Measurements from ENCODE around the gene ALKBH7.

ALKBH7 gene

GRCh38 chr19:6402837-6403608, 30.4 kb downstream of the ALKBH7 start:
- H3K36me3 Mint-ChIP-seq (ENCODE audit: low read depth): no peaks in the 10 kb centered on the region
- H3K27me3 Mint-ChIP-seq: no peaks in the 10 kb centered on the region
- H3K4me1 Mint-ChIP-seq (ENCODE audit: low read depth): no peaks in the 10 kb centered on the region
- H3K9me3 Mint-ChIP-seq: no peaks in the 10 kb centered on the region
- no peak overlapping the region for H3K4me3 Mint-ChIP-seq
- H3K27ac Mint-ChIP-seq: no peak overlapping the region
- DNase-seq: no peak

DNA sequence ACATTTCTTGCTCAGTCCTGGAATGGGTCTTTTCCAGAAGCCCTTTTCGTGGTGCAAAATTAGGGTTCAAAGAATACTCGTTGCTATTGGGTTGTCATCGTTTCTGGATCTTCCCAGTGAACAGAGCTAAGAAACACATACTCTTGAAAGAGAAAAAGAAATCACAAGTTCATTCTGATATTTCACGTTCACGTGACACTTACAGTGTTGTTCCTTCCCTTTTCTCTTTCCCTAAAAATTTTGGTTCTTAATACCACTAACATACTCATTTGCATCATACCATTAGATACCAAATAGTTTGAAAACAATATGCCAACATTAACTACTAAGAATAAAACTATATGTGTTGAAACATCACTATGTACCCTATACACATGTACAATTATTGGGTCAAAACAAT, 33.8 kb downstream of the ALKBH7 start:
- Mint-ChIP-seq H3K36me3 (ENCODE audit: low read depth) (no peaks in the 10 kb centered on the region), H3K4me3 (no peak overlapping the region), H3K4me1 (ENCODE audit: low read depth) (no peaks in the 10 kb centered on the region), H3K27me3 (no peaks in the 10 kb centered on the region), H3K9me3 (no peaks in the 10 kb centered on the region), H3K27ac (no peak overlapping the region)
- no peak for DNase-seq

DNA sequence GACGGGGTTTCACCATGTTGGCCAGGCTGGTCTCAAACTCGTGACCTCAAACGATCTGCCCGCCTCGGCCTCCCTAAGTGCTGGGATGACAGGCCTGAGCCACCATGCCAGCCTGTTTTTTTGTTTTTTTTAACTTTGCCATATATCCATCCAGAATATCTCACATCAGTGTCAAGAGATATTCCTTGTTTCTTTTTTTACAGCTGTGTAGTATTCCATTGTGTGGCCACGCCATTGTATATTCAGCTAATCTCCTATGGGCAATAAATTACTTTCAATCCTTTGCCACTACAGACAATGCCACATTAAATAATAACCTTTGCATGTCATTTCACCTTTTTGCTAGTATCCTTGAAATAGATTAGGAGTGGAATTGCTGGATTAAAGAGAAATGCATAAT, 36.8 kb downstream of the ALKBH7 start:
- Mint-ChIP-seq H3K4me3 (no peak overlapping the region), H3K9me3 (no peaks in the 10 kb centered on the region), H3K4me1 (ENCODE audit: low read depth) (no peaks in the 10 kb centered on the region), H3K27me3 (no peaks in the 10 kb centered on the region), H3K27ac (no peak overlapping the region), H3K36me3 (ENCODE audit: low read depth) (peaks cover 20% of the 10 kb centered on the region)
- no peak for DNase-seq

- no peak for DNase-seq
- Mint-ChIP-seq H3K36me3 (ENCODE audit: low read depth) (peaks cover 43% of the 10 kb centered on the region), H3K27me3 (no peaks in the 10 kb centered on the region), H3K27ac (no peak overlapping the region), H3K9me3 (no peaks in the 10 kb centered on the region), H3K4me3 (no peak overlapping the region), H3K4me1 (ENCODE audit: low read depth) (no peaks in the 10 kb centered on the region)
These were observed 39.5 kb downstream of the ALKBH7 start for GRCh38 chr19:6412061-6412446.

GRCh38 chr19:6412447-6413091, 40.0 kb downstream of the ALKBH7 start:
- no peaks in the 10 kb centered on the region for H3K4me1 Mint-ChIP-seq (ENCODE audit: low read depth)
- H3K27ac Mint-ChIP-seq: no peak overlapping the region
- H3K36me3 Mint-ChIP-seq (ENCODE audit: low read depth): peaks cover 48% of the 10 kb centered on the region
- H3K9me3 Mint-ChIP-seq: no peaks in the 10 kb centered on the region
- peak; percentile 68 for DNase-seq
- H3K27me3 Mint-ChIP-seq: no peaks in the 10 kb centered on the region
- no peak overlapping the region for H3K4me3 Mint-ChIP-seq

DNA sequence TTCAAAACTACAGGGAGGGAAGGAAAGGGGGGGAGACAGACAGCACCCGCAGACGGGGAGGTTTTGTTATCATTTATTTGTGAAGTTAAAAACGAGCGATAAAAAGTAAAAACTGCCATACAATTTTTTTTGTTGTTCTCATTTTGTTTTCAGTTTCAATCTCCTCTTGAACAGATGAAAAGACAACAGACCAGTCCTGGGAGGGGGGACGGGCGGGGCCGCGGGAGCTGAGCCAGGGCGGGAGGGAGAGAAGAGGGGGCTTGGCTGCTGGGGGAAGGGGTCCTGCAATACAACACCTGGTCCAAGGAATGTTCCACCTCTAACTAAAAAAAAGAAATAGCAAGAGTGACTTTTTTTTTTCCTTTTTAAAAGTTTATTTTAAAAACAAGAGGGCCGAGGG, 40.7 kb downstream of the ALKBH7 start:
- H3K27me3 Mint-ChIP-seq: no peaks in the 10 kb centered on the region
- H3K4me1 Mint-ChIP-seq (ENCODE audit: low read depth): no peaks in the 10 kb centered on the region
- H3K4me3 Mint-ChIP-seq: no peak overlapping the region
- DNase-seq: no peak
- H3K36me3 Mint-ChIP-seq (ENCODE audit: low read depth): peaks cover 55% of the 10 kb centered on the region
- H3K9me3 Mint-ChIP-seq: no peaks in the 10 kb centered on the region
- no peak overlapping the region for H3K27ac Mint-ChIP-seq

DNA sequence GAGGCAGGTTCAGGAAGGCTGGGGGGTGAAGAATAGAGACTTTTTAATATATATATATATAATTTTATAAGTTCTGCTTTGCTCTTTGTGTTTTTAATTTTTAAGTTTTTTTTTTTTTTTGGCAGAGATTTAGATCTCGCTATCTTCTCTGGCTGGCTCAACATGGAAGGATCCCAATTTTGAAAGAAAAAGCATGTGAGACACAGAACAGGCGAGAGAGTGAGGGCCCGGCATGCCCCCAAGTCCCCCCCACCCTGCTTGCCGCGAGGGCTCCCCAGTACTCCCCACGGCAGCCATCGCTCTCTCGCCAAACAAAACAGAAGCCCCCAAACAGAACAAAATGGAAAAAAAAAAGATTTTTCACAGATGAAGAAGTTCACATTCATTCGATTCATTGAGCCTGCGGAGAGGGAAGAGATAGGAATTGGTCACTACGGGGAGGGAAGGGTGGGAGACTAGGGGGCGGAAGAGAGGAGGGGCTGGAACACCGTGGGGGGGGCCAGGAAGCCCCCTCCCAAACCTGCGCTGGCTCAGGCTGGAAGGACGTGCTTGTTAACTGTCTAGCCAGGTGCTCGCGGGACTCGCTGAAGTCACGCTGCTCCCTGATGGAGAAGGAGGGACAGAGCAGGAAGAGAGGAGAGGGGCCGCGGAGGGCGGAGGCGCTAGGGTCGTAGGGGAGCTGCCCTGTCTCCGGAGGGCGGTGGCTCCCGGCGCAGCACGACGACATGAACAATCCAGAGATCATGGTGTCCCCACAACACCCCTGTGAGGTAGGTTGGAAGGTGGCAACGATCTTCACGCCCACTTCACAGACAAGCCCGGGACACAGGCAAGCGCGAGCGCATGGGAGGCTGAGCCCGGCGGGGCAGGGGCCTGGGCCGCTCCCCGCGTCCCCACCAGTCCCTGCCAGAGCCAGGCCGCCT, 41.4 kb downstream of the ALKBH7 start:
- no peak overlapping the region for H3K4me3 Mint-ChIP-seq
- H3K27ac Mint-ChIP-seq: no peak overlapping the region
- no peaks in the 10 kb centered on the region for H3K27me3 Mint-ChIP-seq
- peaks cover 62% of the 10 kb centered on the region for H3K36me3 Mint-ChIP-seq (ENCODE audit: low read depth)
- DNase-seq: no peak
- no peaks in the 10 kb centered on the region for H3K4me1 Mint-ChIP-seq (ENCODE audit: low read depth)
- no peaks in the 10 kb centered on the region for H3K9me3 Mint-ChIP-seq

GRCh38 chr19:6414793-6415590, 42.4 kb downstream of the ALKBH7 start:
- H3K27me3 Mint-ChIP-seq: no peaks in the 10 kb centered on the region
- DNase-seq: no peak
- no peaks in the 10 kb centered on the region for H3K9me3 Mint-ChIP-seq
- H3K36me3 Mint-ChIP-seq (ENCODE audit: low read depth): peaks cover 72% of the 10 kb centered on the region
- no peaks in the 10 kb centered on the region for H3K4me1 Mint-ChIP-seq (ENCODE audit: low read depth)
- H3K27ac Mint-ChIP-seq: no peak overlapping the region
- no peak overlapping the region for H3K4me3 Mint-ChIP-seq

DNA sequence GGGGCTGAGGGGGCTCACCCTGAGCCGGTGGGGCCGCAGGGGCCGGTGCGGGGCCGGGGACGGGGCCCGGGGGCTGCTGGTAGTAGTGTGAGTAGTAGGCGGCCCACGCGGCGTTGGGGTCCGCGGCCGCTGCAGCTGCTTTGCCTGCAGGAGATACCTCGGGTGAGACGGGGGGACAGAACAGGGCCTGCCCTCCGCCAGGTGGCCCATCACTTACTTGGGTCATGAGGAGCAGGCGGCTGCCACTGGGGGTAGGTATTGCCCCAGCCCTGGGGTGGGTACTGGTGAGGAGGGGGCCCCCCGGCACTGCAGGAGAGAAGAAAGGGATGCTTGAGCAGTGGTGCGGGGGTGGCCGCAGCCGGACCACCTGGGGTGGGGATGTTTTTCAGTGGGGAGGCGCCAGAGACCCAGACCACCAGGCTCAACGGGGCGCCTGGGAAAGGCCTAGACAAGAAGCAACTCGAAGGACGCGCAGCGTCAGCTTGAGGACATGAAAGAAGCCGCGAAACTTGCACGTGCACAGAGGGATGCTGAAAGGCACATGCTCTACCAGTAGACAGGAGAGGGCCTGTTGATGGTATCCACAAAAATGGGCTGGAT, 43.1 kb downstream of the ALKBH7 start:
- Mint-ChIP-seq H3K4me3 (no peak overlapping the region), H3K27me3 (no peaks in the 10 kb centered on the region), H3K36me3 (ENCODE audit: low read depth) (peaks cover 79% of the 10 kb centered on the region), H3K27ac (no peak overlapping the region), H3K4me1 (ENCODE audit: low read depth) (peaks cover 2% of the 10 kb centered on the region), H3K9me3 (no peaks in the 10 kb centered on the region)
- no peak for DNase-seq

- peaks cover 90% of the 10 kb centered on the region for H3K36me3 Mint-ChIP-seq (ENCODE audit: low read depth)
- no peaks in the 10 kb centered on the region for H3K27me3 Mint-ChIP-seq
- H3K27ac Mint-ChIP-seq: no peak overlapping the region
- no peak for DNase-seq
- no peaks in the 10 kb centered on the region for H3K9me3 Mint-ChIP-seq
- H3K4me3 Mint-ChIP-seq: no peak overlapping the region
- H3K4me1 Mint-ChIP-seq (ENCODE audit: low read depth): peaks cover 10% of the 10 kb centered on the region
These were observed 44.2 kb downstream of the ALKBH7 start for GRCh38 chr19:6416658-6417405.

DNA sequence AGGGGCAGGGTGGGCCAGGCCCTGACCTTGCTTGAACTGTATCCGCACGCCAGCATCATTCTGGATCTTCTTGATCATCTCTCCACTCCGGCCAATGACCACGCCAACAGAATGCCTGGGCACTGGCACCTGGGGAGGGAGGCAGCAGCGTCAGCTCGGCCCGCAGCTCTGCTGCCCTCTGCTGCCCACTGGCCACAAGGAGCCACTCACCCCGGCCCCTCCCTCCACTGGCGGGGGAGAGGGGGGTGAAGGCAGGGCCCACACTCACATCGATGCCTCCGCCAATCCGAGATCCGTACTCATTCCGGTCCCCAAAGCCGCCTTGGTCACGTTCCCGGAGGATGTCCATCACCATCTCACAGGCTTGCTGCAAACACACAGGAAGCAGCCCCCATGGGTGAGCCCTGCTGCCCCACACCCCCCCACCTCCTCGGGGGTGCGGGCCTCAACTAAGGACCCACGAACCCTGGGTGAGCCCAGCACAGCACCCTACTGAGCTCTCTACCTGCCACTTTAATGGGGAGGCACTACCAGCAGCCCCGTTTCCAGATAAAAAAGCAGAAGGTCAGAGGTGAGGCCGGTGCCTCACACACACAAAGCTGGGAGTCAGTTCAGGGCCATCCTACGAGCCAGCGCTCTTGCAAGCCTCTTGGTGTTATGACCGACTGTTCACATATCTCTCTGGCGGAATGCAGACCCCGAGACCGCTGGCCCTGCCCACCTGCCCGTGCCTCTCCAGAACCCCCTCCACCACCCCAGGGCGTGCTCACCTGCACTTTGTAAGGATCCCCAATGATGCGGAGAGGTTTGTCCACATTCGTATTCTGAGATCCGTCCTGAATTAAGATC, 45.3 kb downstream of the ALKBH7 start:
- Mint-ChIP-seq H3K9me3 (no peaks in the 10 kb centered on the region), H3K4me3 (no peak overlapping the region), H3K27me3 (no peaks in the 10 kb centered on the region), H3K4me1 (ENCODE audit: low read depth) (peaks cover 22% of the 10 kb centered on the region), H3K27ac (no peak overlapping the region), H3K36me3 (ENCODE audit: low read depth) (peaks cover 95% of the 10 kb centered on the region)
- DNase-seq: no peak

DNA sequence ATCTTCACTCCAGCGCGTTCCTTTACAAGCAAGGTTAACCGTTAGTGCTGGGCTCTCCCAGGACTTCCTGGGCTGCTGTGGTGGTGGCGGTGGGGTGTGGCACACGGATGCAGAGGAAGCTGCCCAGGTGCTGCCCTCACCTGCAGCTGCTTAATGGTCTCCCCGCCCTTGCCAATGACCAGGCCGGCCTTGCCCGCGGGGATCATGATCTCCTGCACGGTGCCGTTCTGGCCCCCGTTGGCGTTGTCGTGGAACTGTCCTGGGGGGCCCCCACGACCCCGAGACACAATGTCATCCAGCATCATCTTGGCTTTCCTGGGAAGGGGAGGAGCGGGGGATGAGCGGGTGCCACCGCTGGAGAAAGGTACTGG, 46.0 kb downstream of the ALKBH7 start:
- Mint-ChIP-seq H3K27me3 (no peaks in the 10 kb centered on the region), H3K4me1 (ENCODE audit: low read depth) (peaks cover 27% of the 10 kb centered on the region), H3K27ac (no peak overlapping the region), H3K4me3 (no peak overlapping the region), H3K36me3 (ENCODE audit: low read depth) (peaks cover 96% of the 10 kb centered on the region), H3K9me3 (no peaks in the 10 kb centered on the region)
- DNase-seq: no peak
